Panc1 (cell line): ENCODE data around the gene CDK18.

ENCODE experiments used
- CTCF ChIP-seq: fragments of 450-650 bp; IDR thresholded peaks from 2 replicates; pipeline ENCODE4 v1.5.1; 2017; ENCODE audit warnings: mild to moderate bottlenecking
- POLR2AphosphoS5 ChIP-seq: IDR thresholded peaks from 2 replicates; pipeline ENCODE4 v1.6.1; 2012; ENCODE audit warnings: mild to moderate bottlenecking, low read depth, low read length, moderate library complexity
- REST ChIP-seq, 2 experiments: IDR thresholded peaks; 2 replicates each; pipeline ENCODE4 v1.6.1; 2011 to 2012; ENCODE audit warnings: low read depth in 2 of 2, control low read depth in 1 of 2, low read length in 1 of 2, mild to moderate bottlenecking in 1 of 2, moderate library complexity in 1 of 2; ENCODE audit not compliant: insufficient read depth in 1 of 2
- SIN3A ChIP-seq: IDR thresholded peaks from 2 replicates; pipeline ENCODE4 v1.6.1; 2012; ENCODE audit warnings: low read depth, mild to moderate bottlenecking, low read length, moderate library complexity, borderline replicate concordance; ENCODE audit not compliant: insufficient read depth

GRCh38 chr1:205454903-205455335 is 49.5 kb upstream of the CDK18 start:
- TF ChIP-seq CTCF (no peak), SIN3A (no peak), POLR2AphosphoS5 (no peak), REST (IDR thresholded peaks at IDR 0.05; ENCODE audit: insufficient read depth in 1 of 2, low read depth in 2 of 2, low read length in 1 of 2) (no peak)
